ENCODE data around the gene FAM83G.

FAM83G gene

DNA sequence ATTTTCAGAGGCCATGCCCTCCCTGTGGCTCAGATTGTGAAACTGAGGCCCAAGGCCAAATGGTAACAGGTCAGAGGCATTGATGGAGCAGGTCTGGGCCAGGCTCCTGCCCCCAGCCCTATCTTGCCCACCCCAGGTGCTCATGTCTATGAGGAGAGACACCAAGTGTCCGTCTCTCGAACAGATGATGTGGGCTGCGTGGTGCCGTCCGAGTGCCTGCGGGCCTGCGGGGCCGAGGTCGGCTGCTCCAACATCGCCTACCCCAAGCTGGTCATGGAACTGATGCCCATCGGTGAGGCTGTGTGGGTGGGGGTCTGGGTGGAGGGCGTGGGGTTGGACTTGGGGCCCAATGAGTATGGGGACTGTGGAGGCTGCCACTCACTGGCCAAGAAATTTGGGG lies 8.7 kb upstream of the FAM83G start:
- Histone ChIP-seq H3K4me3 (ENCODE audit: low read length) (no peak overlapping the region), H3K9me3 (ENCODE audit: control insufficient read depth, low read length) (no peaks in the 10 kb centered on the region), H3K4me1 (ENCODE audit: control insufficient read depth, insufficient read depth, low read length) (peaks cover 65% of the 10 kb centered on the region), H3K9ac (ENCODE audit: low read length) (no peak overlapping the region), H3K27me3 (ENCODE audit: control insufficient read depth, insufficient read depth, low read length) (no peaks in the 10 kb centered on the region), H3K36me3 (ENCODE audit: control insufficient read depth, insufficient read depth, low read length) (no peaks in the 10 kb centered on the region)

DNA sequence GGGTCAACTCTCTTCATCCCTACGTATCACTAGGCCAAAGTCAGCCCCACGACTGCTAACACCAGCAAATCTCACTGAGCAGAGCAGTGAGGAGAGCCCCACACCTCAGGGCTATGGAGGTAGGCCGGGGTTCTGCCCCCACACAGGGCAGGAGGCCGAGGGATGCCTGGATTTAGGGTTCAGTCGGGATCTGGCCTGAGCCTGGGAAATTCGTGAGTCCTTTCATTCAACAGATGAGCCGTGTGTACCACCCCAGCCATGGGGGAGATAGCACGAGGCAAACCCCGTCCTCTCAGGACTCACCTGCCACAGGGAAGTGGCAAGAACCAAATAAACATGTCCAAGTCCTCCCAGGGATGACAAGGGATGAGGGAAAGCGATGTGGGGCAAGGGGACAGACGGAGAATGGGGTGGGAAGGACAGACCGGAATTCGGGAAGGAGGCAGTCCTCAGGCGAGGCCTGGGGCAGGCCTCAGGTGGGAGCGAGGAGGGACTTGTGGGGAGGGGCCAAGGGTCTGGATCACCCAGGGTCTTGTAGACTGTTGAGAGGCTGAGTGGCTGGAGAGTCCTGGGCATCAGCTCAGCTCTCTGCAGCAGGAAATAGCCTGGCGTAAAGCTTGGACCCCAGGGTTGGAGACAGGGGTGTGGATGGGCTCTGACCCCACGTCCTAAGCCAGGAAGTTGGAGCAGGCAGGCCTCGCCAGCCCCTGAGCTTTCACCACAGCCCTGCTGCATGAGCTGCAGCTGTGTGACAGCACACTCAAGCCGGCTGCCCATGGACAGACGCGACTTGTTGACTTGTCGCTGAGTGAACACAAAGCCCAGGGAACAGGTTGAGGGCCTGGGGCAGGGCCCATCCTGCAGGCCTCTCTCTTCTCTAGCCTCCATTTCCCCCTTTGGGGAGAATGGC lies 7.9 kb upstream of the FAM83G start:
- Histone ChIP-seq H3K4me3 (ENCODE audit: low read length) (no peak overlapping the region), H3K4me1 (ENCODE audit: control insufficient read depth, insufficient read depth, low read length) (peaks cover 57% of the 10 kb centered on the region), H3K9me3 (ENCODE audit: control insufficient read depth, low read length) (no peaks in the 10 kb centered on the region), H3K36me3 (ENCODE audit: control insufficient read depth, insufficient read depth, low read length) (no peaks in the 10 kb centered on the region), H3K27me3 (ENCODE audit: control insufficient read depth, insufficient read depth, low read length) (no peaks in the 10 kb centered on the region), H3K9ac (ENCODE audit: low read length) (peak overlapping the region; percentile 27)

DNA sequence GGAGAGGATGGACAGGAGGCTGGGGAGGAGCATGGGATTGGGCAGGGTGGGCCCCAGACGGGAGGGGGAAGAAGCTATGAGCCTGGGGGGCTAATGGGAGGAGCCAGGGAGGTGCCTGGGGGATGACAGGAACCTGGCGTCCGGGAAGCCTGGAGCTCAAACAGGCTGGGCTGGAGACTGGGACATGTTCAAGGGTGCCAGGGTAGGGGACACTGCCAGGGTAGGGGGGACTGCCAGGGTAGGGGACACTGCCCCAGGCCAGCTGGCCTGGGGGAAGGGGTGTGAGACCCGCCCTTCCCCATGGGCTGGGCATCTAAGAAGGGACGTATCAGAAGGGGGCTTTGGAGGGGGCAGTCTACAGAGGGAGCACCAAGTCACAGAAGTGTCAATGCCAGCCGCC lies 7.0 kb upstream of the FAM83G start:
- Histone ChIP-seq H3K27me3 (ENCODE audit: control insufficient read depth, insufficient read depth, low read length) (no peaks in the 10 kb centered on the region), H3K9me3 (ENCODE audit: control insufficient read depth, low read length) (no peaks in the 10 kb centered on the region), H3K9ac (ENCODE audit: low read length) (peak overlapping the region; percentile 40), H3K4me3 (ENCODE audit: low read length) (no peak overlapping the region), H3K4me1 (ENCODE audit: control insufficient read depth, insufficient read depth, low read length) (peaks cover 49% of the 10 kb centered on the region), H3K36me3 (ENCODE audit: control insufficient read depth, insufficient read depth, low read length) (no peaks in the 10 kb centered on the region)

DNA sequence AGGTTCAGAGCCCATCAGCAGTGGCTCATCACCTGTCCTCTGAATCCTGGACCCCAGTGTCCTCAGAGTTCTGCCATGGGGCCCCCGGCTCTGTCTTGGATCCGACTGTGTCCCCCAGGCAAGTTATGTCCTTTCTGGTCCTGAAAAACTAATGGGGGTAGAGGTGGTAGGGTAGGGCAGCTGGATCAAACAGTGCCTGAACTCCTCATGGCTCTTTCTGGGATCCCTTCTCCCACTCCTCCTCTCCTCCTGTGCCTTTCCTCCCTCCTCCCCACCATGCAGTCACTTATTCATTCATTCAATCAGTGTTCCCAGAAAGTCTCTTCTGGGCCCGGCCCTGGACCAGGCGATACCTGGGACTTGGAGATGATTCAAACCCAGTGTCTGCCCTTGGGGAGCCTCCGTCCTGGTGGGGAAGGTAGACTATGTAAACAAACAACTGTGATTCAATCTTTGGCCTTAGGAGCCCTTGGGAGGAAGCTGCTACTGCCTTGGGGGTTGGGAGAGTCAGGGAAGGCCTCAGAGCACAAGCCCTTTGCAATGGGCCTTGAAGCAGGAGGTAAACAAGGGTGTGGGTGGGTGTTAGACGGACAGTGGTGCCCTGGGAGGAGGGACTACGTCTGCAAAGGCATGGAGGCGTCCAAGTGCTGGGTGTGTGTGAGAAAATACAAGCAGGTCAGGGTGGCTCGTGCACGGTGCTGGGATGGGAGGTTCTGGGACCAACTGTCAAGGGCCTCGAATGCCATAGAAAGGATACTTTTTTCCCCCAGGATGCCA lies 6.4 kb upstream of the FAM83G start:
- no peak overlapping the region for H3K4me3 ChIP-seq (ENCODE audit: low read length)
- no peaks in the 10 kb centered on the region for H3K27me3 ChIP-seq (ENCODE audit: control insufficient read depth, insufficient read depth, low read length)
- no peaks in the 10 kb centered on the region for H3K9me3 ChIP-seq (ENCODE audit: control insufficient read depth, low read length)
- no peaks in the 10 kb centered on the region for H3K36me3 ChIP-seq (ENCODE audit: control insufficient read depth, insufficient read depth, low read length)
- H3K9ac ChIP-seq (ENCODE audit: low read length): peak overlapping the region; percentile 40
- peaks cover 44% of the 10 kb centered on the region for H3K4me1 ChIP-seq (ENCODE audit: control insufficient read depth, insufficient read depth, low read length)

DNA sequence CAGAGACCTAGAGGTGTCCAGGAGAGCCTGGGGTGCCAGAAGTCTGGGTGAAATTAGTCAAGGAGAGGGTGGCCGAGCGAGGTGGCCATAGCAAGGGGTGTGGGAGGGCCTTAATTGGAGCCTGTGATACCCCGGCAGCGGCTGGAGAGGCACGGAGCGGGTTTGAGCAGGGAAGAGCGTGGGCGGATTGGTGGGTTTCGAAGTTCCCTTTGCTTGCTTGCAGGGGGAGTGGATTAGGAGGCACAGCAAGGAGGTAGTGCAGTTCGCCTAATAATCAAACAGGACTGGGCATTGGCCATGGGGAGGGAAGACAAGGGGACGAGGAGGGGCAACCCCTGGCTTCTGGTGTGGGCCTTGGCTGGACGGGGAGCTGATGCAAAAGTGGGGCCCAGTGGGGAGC lies 5.4 kb upstream of the FAM83G start:
- peaks cover 47% of the 10 kb centered on the region for H3K4me1 ChIP-seq (ENCODE audit: control insufficient read depth, insufficient read depth, low read length)
- H3K4me3 ChIP-seq (ENCODE audit: low read length): no peak overlapping the region
- H3K27me3 ChIP-seq (ENCODE audit: control insufficient read depth, insufficient read depth, low read length): no peaks in the 10 kb centered on the region
- H3K9me3 ChIP-seq (ENCODE audit: control insufficient read depth, low read length): no peaks in the 10 kb centered on the region
- no peak overlapping the region for H3K9ac ChIP-seq (ENCODE audit: low read length)
- H3K36me3 ChIP-seq (ENCODE audit: control insufficient read depth, insufficient read depth, low read length): no peaks in the 10 kb centered on the region

DNA sequence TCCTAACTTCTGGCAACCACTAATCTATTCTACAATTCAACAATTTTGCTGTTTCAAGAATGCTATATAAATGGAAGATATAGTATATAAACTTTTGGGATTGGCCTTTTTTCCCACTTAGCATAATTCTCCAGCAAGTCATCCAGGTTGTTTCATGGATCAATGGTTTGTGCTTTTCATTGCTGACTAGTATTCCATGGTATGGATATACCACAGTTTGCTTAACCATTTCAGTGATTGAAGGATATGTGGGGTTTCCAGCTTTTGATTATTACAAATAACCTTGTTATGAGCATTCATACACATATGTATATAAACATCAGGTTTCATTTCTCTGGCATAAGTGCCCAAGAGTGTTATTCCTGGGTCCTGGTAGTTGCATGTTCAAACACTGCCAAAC lies 2.1 kb upstream of the FAM83G start:
- Histone ChIP-seq H3K9ac (ENCODE audit: low read length) (no peak overlapping the region), H3K4me3 (ENCODE audit: low read length) (no peak overlapping the region), H3K36me3 (ENCODE audit: control insufficient read depth, insufficient read depth, low read length) (no peaks in the 10 kb centered on the region), H3K27me3 (ENCODE audit: control insufficient read depth, insufficient read depth, low read length) (no peaks in the 10 kb centered on the region), H3K4me1 (ENCODE audit: control insufficient read depth, insufficient read depth, low read length) (peaks cover 31% of the 10 kb centered on the region), H3K9me3 (ENCODE audit: control insufficient read depth, low read length) (no peaks in the 10 kb centered on the region)

DNA sequence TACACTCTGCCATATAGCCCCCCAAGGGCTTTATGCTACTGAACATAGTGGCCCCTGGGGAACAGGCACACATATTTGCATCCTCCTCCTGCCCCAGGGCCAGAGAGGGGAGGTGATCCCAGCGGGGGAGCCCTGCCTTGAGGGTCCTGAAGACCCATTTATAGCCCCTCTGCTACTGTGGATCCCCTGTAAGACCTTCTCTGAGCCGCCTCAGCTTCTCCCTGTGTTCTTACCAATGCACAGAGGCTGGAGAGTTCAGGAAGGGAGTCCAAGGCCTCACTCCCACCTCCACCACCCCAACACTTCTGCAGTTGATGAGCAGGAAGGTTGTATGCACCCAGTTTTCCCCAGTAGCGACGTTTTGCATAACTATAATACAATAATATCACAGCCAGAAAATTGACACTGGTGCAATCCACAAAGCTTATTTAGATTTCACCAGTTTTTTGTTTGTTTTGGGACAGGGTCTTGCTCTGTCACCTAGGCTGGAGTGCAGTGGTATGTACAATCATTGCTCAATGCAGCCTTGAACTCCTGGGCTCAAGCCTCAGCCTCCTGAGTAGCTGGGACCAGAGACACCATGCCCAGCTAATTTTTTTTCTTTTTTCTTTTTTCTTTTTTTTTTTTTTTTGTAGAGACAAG lies 1.3 kb upstream of the FAM83G start:
- Histone ChIP-seq H3K36me3 (ENCODE audit: control insufficient read depth, insufficient read depth, low read length) (no peaks in the 10 kb centered on the region), H3K4me1 (ENCODE audit: control insufficient read depth, insufficient read depth, low read length) (peaks cover 31% of the 10 kb centered on the region), H3K9ac (ENCODE audit: low read length) (no peak overlapping the region), H3K4me3 (ENCODE audit: low read length) (no peak overlapping the region), H3K9me3 (ENCODE audit: control insufficient read depth, low read length) (no peaks in the 10 kb centered on the region), H3K27me3 (ENCODE audit: control insufficient read depth, insufficient read depth, low read length) (no peaks in the 10 kb centered on the region)

DNA sequence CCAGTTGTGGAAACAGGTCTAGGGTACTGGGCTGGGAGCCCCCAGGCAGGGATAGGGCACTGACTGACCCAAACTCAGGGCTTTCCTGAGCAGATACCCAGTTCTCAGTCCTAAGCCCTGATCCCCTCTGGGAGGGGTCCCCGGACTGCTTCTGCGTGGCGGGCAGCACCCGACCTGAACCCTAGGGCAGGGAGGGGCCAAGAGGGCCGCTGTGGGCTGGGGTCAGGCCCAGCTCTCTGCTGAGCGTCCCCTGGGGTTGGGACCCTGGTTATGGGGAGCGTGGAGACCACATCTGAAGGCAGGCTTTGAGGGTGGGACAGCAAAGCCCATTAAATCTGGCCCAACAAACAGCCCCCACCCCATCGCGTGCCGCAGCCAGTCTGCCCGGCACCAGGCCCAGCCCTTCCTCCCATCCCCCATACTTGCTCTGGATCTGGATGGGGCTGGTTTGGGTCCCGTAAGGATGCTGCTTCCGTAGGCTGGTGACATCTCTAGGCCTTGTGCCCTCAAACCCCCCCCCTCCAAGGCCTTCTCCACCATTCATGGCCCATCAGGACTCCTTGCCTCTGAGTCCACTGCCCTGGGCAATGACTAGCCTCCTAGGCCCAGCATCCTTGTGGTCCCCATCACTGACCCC lies 691 bp upstream of the FAM83G start:
- Histone ChIP-seq H3K27me3 (ENCODE audit: control insufficient read depth, insufficient read depth, low read length) (no peaks in the 10 kb centered on the region), H3K9ac (ENCODE audit: low read length) (peak overlapping the region; percentile 86), H3K9me3 (ENCODE audit: control insufficient read depth, low read length) (no peaks in the 10 kb centered on the region), H3K4me3 (ENCODE audit: low read length) (peak overlapping the region; percentile 22), H3K36me3 (ENCODE audit: control insufficient read depth, insufficient read depth, low read length) (no peaks in the 10 kb centered on the region), H3K4me1 (ENCODE audit: control insufficient read depth, insufficient read depth, low read length) (peaks cover 32% of the 10 kb centered on the region)

DNA sequence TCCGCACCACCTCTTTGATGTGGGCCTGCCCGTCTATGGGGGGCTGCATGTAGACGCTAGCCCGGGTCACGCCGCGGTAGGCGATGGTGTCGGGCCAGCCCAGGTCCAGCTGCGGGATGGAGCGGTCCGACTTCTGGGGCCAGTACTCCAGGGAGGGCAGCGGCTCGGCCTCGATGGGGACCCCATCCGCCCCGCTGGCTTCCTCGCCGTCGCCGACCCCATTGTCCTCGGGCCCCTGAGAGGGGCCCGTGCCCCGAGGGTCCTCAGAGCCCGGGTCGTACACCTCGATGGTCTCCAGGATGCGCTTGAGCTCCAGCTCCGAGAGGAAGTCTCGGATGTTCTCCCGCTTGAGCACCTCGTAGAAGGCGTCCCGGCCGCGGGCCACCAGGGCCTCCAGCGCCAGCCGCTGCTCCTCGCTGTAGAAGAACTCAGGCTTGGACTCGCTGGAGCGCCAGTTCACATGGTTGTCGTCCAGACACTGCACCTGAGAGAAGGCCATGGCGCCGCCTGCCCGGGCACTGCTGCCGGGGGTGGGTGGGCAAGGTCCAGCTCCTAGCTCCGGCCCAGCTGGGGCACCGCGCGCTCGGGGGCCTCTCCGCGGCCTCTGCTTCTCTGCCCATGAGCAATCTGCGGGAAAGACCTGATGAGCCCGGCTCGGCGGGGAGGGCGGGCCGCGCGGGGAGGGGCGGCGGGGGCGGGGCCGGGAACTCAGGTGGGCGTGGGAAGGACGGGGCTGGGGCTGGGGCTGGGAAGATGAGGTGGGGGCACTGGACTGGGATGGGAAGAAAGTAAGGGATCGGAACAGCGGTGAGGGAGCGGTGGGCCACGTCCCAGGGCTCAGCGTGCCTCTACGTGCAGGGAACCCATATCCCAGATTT lies 782 bp downstream of the FAM83G start:
- no peaks in the 10 kb centered on the region for H3K9me3 ChIP-seq (ENCODE audit: control insufficient read depth, low read length)
- no peaks in the 10 kb centered on the region for H3K36me3 ChIP-seq (ENCODE audit: control insufficient read depth, insufficient read depth, low read length)
- peak overlapping the region; percentile 18 for H3K4me3 ChIP-seq (ENCODE audit: low read length)
- no peaks in the 10 kb centered on the region for H3K27me3 ChIP-seq (ENCODE audit: control insufficient read depth, insufficient read depth, low read length)
- H3K4me1 ChIP-seq (ENCODE audit: control insufficient read depth, insufficient read depth, low read length): peaks cover 40% of the 10 kb centered on the region
- H3K9ac ChIP-seq (ENCODE audit: low read length): peak overlapping the region; percentile 80

DNA sequence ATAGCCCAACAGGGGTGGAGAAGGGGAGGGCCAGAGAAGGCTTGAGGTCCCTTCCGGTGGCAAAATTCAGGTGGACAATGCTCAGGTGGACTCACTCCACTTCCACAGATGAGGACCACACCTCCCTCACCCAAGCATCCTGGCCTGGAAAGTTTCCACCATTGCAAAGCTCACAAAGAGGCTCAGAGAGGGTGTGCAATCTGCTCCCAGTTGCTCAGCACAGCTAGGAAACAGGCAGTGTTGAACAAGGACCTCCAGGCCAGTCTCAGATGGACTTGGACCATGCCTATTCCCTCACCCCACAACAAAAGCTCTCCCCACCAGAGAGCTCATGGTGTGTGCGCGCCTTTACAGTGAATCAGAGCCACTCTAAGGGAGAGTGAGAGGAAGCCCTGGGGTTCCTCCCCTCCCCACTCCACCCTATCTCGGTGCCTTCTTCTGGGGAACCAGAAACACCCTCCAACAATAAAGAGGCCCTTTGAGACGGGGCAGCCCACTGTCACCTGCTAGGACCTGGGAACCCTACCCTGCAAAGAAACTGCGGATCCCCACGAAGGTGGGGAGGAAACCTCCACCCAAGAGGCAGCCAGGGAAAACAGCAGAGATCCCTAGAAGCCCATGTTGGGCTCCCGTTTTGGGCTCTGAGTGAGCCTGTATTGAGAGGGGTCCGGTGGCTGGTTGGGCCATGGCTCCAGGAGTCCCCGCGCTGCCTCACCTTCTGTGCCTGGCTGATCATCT lies 1.6 kb downstream of the FAM83G start:
- H3K36me3 ChIP-seq (ENCODE audit: control insufficient read depth, insufficient read depth, low read length): no peaks in the 10 kb centered on the region
- no peaks in the 10 kb centered on the region for H3K9me3 ChIP-seq (ENCODE audit: control insufficient read depth, low read length)
- H3K27me3 ChIP-seq (ENCODE audit: control insufficient read depth, insufficient read depth, low read length): no peaks in the 10 kb centered on the region
- H3K4me3 ChIP-seq (ENCODE audit: low read length): peak overlapping the region; percentile 18
- peaks cover 47% of the 10 kb centered on the region for H3K4me1 ChIP-seq (ENCODE audit: control insufficient read depth, insufficient read depth, low read length)
- peak overlapping the region; percentile 80 for H3K9ac ChIP-seq (ENCODE audit: low read length)

Measured in mucosa of stomach (tissue), 1 donor.